HL-60 (cell line): ENCODE results near the gene CAV2.

Source experiments
- DNase-seq, 2 experiments: peaks; one replicate each; pipeline ENCODE4 v3.0.0-alpha.2; 2010 to 2020; ENCODE audit warnings: low read depth in 1 of 2, low spot score in 1 of 2
- H3K27ac ChIP-seq: fragments of 250-450 bp; sonication (Bioruptor Pico); replicated peaks from 2 replicates; pipeline ENCODE4 v1.5.1; 2020; ENCODE audit warnings: mild to moderate bottlenecking, moderate library complexity
- H3K27me3 ChIP-seq: fragments of 250-450 bp; sonication (Bioruptor Pico); 2 replicates; pipeline ENCODE4 v1.5.1; 2021; ENCODE audit warnings: mild to moderate bottlenecking, moderate library complexity; ENCODE audit not compliant: insufficient read depth, poor library complexity, severe bottlenecking
- H3K4me3 ChIP-seq: replicated peaks from 2 replicates; pipeline ENCODE4 v1.5.1; 2011; ENCODE audit warnings: mild to moderate bottlenecking, control low read depth, low read length; ENCODE audit not compliant: insufficient read depth
- CTCF ChIP-seq: IDR thresholded peaks from one replicate; pipeline ENCODE4 v1.5.1; 2011; ENCODE audit warnings: low read length, control low read depth, inconsistent platforms; ENCODE audit not compliant: insufficient read depth
- GABPA ChIP-seq: IDR thresholded peaks from 2 replicates; pipeline ENCODE4 v1.6.1; 2012; ENCODE audit warnings: low read depth
- POLR2AphosphoS5 ChIP-seq: IDR thresholded peaks from 2 replicates; pipeline ENCODE4 v1.6.1; 2012; ENCODE audit warnings: low read depth
- REST ChIP-seq: IDR thresholded peaks from 2 replicates; pipeline ENCODE4 v1.6.1; 2012; ENCODE audit warnings: low read depth; ENCODE audit not compliant: insufficient replicate concordance
- SPI1 ChIP-seq: IDR thresholded peaks from 2 replicates; pipeline ENCODE4 v1.6.1; 2012; ENCODE audit warnings: low read depth, mild to moderate bottlenecking, borderline replicate concordance

Gene CAV2

DNA sequence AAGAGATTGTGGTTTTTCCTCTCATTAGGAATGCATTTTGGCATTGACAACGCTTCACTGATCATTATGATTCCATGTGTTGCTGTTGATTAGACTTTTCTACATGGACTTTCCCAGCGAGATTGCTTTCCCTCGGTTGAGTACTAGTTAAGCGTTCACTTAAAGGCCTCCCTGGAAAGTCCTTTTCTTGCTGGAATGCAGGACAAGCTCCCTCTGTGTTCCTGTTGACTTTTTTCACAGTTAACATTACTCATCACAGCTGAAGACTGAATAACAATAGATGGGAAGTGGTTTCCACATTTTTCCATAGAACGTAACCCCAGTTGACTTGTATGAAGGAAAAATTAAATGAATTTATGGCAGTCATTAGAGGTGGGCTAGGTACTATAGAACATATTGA, 22.7 kb downstream of the CAV2 start:
- no peak for DNase-seq
- Histone ChIP-seq H3K4me3 (no peak overlapping the region), H3K27me3 (peaks cover 55% of the 10 kb centered on the region), H3K27ac (no peak overlapping the region)
- TF ChIP-seq SPI1 (no peak), POLR2AphosphoS5 (no peak), GABPA (no peak), CTCF (no peak), REST (no peak)

GRCh38 chr7:116524221-116524608, 24.7 kb downstream of the CAV2 start:
- Histone ChIP-seq H3K4me3 (no peak overlapping the region), H3K27ac (no peak overlapping the region), H3K27me3 (peaks cover 60% of the 10 kb centered on the region)
- TF ChIP-seq CTCF (no peak), SPI1 (no peak), REST (no peak), POLR2AphosphoS5 (no peak), GABPA (no peak)
- no peak for DNase-seq

DNA sequence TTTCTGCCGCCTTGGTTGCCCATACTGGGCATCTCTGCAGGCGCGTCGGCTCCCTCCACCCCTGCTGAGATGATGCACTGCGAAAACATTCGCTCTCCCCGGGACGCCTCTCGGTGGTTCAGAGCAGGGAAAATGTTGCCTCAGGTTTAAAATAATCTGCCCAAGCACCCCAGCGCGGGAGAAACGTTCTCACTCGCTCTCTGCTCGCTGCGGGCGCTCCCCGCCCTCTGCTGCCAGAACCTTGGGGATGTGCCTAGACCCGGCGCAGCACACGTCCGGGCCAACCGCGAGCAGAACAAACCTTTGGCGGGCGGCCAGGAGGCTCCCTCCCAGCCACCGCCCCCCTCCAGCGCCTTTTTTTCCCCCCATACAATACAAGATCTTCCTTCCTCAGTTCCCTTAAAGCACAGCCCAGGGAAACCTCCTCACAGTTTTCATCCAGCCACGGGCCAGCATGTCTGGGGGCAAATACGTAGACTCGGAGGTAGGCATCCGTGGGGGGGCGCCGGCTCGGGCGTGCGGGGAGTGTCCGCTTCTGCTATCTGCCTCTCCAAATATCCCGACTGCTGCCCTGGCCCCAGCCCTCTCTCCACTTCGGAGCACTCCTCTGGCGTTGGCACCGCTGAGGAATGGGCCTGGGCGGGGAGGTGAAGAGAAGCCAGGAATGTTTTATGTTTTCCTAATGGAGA, 25.2 kb downstream of the CAV2 start, which contains the start of gene CAV1:
Gene CAV1, plus strand, starts transcription at position 428 of the 689 bp plus-strand sequence. Its CDS starts 27 bp downstream, at position 455.
- H3K27ac ChIP-seq = no peak within 1 kb of the TSS
- DNase-seq = no peak
- no peak for TF ChIP-seq SPI1
- no peak for TF ChIP-seq GABPA
- no peak for TF ChIP-seq REST
- no peak for TF ChIP-seq CTCF
- no peak for TF ChIP-seq POLR2AphosphoS5

More for the DNA sequence above, 25.2 kb downstream of the CAV2 start, which contains the start of gene CAV1:
- peaks cover 60% of the 10 kb centered on the region for H3K27me3 ChIP-seq
- peak within 1 kb of the TSS; percentile 27 for H3K4me3 ChIP-seq
